PC-3 (cell line): ENCODE data around the gene ZFAND6. TPM values are rescaled to one million over a fixed set of nuclear protein-coding genes. Genes with fewer than 3 reads are reported as not detected.
A peak's percentile ranks its signal among the peaks of the same experiment; 100 is the strongest.

ENCODE experiments used
- ATAC-seq: fragments of 200-7000 bp; cut with Tn5 transposase; 2 replicates; pipeline ENCODE4 v1.9.1; 2020; ENCODE audit warnings: mild to moderate bottlenecking, moderate library complexity
- BruUV-seq: library from RNA; stranded (reverse); fragments of 400-500 nt; replicated peaks from 2 replicates; lab custom pipeline; 2021; lab: Mats Ljungman, UMichigan
- CTCF ChIA-PET: fragments of 300-600 bp; sonication (Branson Sonifier 250); formaldehyde crosslinking; loops from one replicate; lab custom pipeline; 2022; ENCODE audit warnings: antibody characterized with exemption; lab: Charles Lee
- POLR2A ChIA-PET: fragments of 300-600 bp; sonication (Branson Sonifier 250); formaldehyde crosslinking; loops from one replicate; lab custom pipeline; 2022; ENCODE audit warnings: antibody characterized with exemption; ENCODE audit not compliant: unreplicated experiment; lab: Charles Lee
- DNase-seq: peaks from one replicate; pipeline ENCODE4 v3.0.0-alpha.2; 2015
- H2AFZ ChIP-seq: fragments of 300-600 bp; sonication (generic); 2 replicates; pipeline ENCODE4 v1.6.0; 2016; ENCODE audit warnings: antibody characterized with exemption, low read length
- H3F3A ChIP-seq: fragments of 300-600 bp; sonication (generic); one replicate; pipeline ENCODE4 v1.6.0; 2017; ENCODE audit warnings: antibody characterized with exemption, low read length, control low read depth, mild to moderate bottlenecking; ENCODE audit not compliant: unreplicated experiment
- H3K27ac ChIP-seq: fragments of 300-600 bp; sonication (generic); 2 replicates; pipeline ENCODE4 v1.5.1; 2016; ENCODE audit warnings: mild to moderate bottlenecking, low read length
- H3K27me3 ChIP-seq: fragments of 300-600 bp; sonication (generic); 2 replicates; pipeline ENCODE4 v1.6.1; 2016; ENCODE audit warnings: low read length, mixed read lengths
- H3K36me3 ChIP-seq: fragments of 300-600 bp; sonication (generic); 2 replicates; pipeline ENCODE4 v1.6.1; 2016; ENCODE audit warnings: low read depth, mixed run types, low read length, mixed read lengths
- H3K4me1 ChIP-seq: fragments of 300-600 bp; sonication (generic); 2 replicates; pipeline ENCODE4 v1.5.1; 2016; ENCODE audit warnings: low read length; ENCODE audit not compliant: insufficient read depth
- H3K4me2 ChIP-seq: fragments of 300-600 bp; sonication (generic); 2 replicates; pipeline ENCODE4 v1.6.0; 2016; ENCODE audit warnings: low read length
- H3K4me3 ChIP-seq: fragments of 300-600 bp; sonication (generic); 2 replicates; pipeline ENCODE4 v1.5.1; 2016; ENCODE audit warnings: mild to moderate bottlenecking, low read length, mixed read lengths
- H3K79me2 ChIP-seq: fragments of 300-600 bp; sonication (generic); 2 replicates; pipeline ENCODE4 v1.6.1; 2017; ENCODE audit warnings: low read length, mixed read lengths
- H3K9ac ChIP-seq: fragments of 300-600 bp; sonication (generic); 2 replicates; pipeline ENCODE4 v1.6.0; 2016; ENCODE audit warnings: mild to moderate bottlenecking, low read length
- H3K9me2 ChIP-seq: fragments of 300-600 bp; sonication (generic); replicated peaks from 2 replicates; pipeline ENCODE4 v1.6.1; 2016; ENCODE audit warnings: mixed run types, low read length, mixed read lengths
- H3K9me3 ChIP-seq: fragments of 300-600 bp; sonication (generic); 2 replicates; pipeline ENCODE4 v1.6.1; 2016; ENCODE audit warnings: low read length, mixed read lengths
- H4K20me1 ChIP-seq: fragments of 300-600 bp; sonication (generic); 2 replicates; pipeline ENCODE4 v1.6.1; 2016; ENCODE audit warnings: low read length, mixed read lengths
- EZH2 ChIP-seq: fragments of 300-600 bp; sonication (generic); IDR thresholded peaks from one replicate; pipeline ENCODE4 v1.6.1; 2017; ENCODE audit warnings: antibody characterized with exemption, mild to moderate bottlenecking, low read length; ENCODE audit not compliant: unreplicated experiment
- EZH2phosphoT487 ChIP-seq: fragments of 300-600 bp; sonication (generic); IDR thresholded peaks from 2 replicates; pipeline ENCODE4 v1.6.1; 2018; ENCODE audit warnings: mild to moderate bottlenecking, antibody characterized with exemption, low read length, borderline replicate concordance
- intact Hi-C: fragments of 100-400 bp; cut with micrococcal nuclease; formaldehyde crosslinking; loops from 2 replicates; pipeline ENCODE4 v1.9.0; 2023
- total RNA-seq: library from RNA; depleted of rRNA; stranded (reverse); fragments of >200 nt; gene quantifications from 2 replicates; pipeline ENCODE4 v1.2.3, GENCODE V29; 2014
- TF ChIP-seq, protein P1 (sequence below): fragments of 300-600 bp; sonication (generic); conservative IDR thresholded peaks from 2 replicates; pipeline ENCODE4 v1.5.1; 2017; ENCODE audit warnings: antibody characterized with exemption, low read depth, mild to moderate bottlenecking, low read length

Gene ZFAND6
- total RNA-seq, 1 experiment from 2014 or later = 96.6 TPM

DNA sequence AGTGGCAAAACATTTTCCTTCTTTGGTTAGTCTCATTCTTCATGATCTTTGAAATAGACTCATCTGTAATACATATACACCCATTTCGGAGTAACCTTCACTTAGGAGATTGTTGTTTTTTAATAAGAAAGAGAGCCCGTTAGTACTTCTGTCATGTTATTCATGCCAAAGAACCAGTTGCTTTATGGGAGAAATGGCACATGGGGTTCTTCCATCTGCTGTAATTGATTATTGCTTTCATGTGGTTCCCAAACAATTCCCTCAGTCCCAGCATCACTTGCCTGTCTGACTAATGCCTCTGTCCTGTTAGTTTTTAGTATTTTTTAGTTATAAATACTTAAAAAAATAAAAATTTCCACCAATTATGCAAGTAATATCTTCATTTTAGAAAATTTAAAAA is 59.5 kb downstream of the ZFAND6 start:
- Histone ChIP-seq H3F3A (no peaks in the 10 kb centered on the region), H3K79me2 (peaks cover 27% of the 10 kb centered on the region), H3K4me1 (no peaks in the 10 kb centered on the region), H3K4me2 (no peak overlapping the region), H3K27ac (no peak overlapping the region), H3K9ac (no peak overlapping the region), H4K20me1 (0 out of 2 replicates have a peak, but pooled peaks cover 6% of the 10 kb centered on the region), H3K9me2 (no peaks in the 10 kb centered on the region), H3K27me3 (no peaks in the 10 kb centered on the region), H3K9me3 (no peaks in the 10 kb centered on the region), H3K36me3 (no peaks in the 10 kb centered on the region; the same call in 1 of the 2 replicates), H2AFZ (no peak overlapping the region), H3K4me3 (no peak overlapping the region)
- ChIA-PET CTCF (no interaction called here), POLR2A (no interaction called here)
- TF ChIP-seq EZH2phosphoT487 (no peak), EZH2 (no peak)
- TF ChIP-seq, protein P1, sequence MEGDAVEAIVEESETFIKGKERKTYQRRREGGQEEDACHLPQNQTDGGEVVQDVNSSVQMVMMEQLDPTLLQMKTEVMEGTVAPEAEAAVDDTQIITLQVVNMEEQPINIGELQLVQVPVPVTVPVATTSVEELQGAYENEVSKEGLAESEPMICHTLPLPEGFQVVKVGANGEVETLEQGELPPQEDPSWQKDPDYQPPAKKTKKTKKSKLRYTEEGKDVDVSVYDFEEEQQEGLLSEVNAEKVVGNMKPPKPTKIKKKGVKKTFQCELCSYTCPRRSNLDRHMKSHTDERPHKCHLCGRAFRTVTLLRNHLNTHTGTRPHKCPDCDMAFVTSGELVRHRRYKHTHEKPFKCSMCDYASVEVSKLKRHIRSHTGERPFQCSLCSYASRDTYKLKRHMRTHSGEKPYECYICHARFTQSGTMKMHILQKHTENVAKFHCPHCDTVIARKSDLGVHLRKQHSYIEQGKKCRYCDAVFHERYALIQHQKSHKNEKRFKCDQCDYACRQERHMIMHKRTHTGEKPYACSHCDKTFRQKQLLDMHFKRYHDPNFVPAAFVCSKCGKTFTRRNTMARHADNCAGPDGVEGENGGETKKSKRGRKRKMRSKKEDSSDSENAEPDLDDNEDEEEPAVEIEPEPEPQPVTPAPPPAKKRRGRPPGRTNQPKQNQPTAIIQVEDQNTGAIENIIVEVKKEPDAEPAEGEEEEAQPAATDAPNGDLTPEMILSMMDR = no peak
- intact Hi-C loops = no loop called here
- DNase-seq (no peak), ATAC-seq (no peak)
- no TSS peak for BruUV-seq

DNA sequence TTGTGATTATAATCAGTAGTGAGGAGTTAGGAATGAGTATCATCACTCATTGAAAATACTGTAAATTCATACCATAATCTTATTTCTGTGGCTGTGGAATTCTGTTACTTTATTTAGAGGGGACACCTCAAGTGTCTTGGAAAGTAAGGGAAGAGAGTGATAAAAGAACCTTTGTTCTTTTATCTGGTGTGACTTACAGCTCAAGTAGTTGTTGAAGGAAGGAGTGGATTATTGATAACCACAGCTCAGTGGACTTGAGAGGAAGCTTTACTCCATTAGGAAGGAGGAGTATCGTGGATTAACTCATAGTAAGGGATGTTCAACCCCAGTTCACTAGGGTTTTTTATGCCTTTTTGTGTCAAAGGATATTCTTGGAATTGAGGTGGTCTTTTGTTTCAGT is 61.2 kb downstream of the ZFAND6 start:
- no peak for DNase-seq
- H4K20me1 ChIP-seq = 0 out of 2 replicates have a peak, but pooled peaks cover 3% of the 10 kb centered on the region
- no peak overlapping the region for H3K9ac ChIP-seq
- TF ChIP-seq, protein P1 = no peak
- TF ChIP-seq EZH2 (no peak), EZH2phosphoT487 (no peak)
- H3F3A ChIP-seq = no peaks in the 10 kb centered on the region
- H3K4me3 ChIP-seq = no peak overlapping the region
- ChIA-PET POLR2A (no interaction called here), CTCF (no interaction called here)
- no peaks in the 10 kb centered on the region; the same call in 1 of the 2 replicates for H3K36me3 ChIP-seq
- H3K4me1 ChIP-seq = no peaks in the 10 kb centered on the region
- no peak overlapping the region for H3K4me2 ChIP-seq
- ATAC-seq = no peak
- H3K27me3 ChIP-seq = no peaks in the 10 kb centered on the region
- BruUV-seq = no TSS peak
- no peak overlapping the region for H2AFZ ChIP-seq
- no peaks in the 10 kb centered on the region for H3K9me2 ChIP-seq
- intact Hi-C loops = no loop called here
- H3K9me3 ChIP-seq = no peaks in the 10 kb centered on the region
- no peak overlapping the region for H3K27ac ChIP-seq
- H3K79me2 ChIP-seq = peaks cover 17% of the 10 kb centered on the region

DNA sequence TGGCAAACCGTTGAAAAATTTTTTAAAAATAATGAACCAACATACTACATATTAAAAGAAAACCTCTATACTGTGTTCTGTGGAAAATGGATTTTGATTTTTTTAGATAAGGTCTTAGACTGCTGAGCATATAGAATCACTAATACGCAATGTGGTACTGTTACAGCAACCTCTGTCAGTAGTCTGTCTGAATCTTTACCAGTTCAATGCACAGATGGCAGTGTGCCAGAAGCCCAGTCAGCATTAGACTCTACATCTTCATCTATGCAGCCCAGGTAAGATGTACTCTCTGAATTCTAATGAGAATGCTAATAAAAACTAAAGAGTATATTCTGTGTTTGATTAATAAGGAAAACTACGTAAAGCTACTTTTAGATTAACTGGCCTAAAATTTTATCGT is 62.1 kb downstream of the ZFAND6 start:
- Histone ChIP-seq H3K4me2 (no peak overlapping the region), H4K20me1 (0 out of 2 replicates have a peak, but pooled peaks cover 3% of the 10 kb centered on the region), H3F3A (no peaks in the 10 kb centered on the region), H3K9me3 (no peaks in the 10 kb centered on the region), H3K9me2 (no peaks in the 10 kb centered on the region), H2AFZ (no peak overlapping the region), H3K27me3 (no peaks in the 10 kb centered on the region), H3K27ac (no peak overlapping the region), H3K4me3 (no peak overlapping the region), H3K79me2 (peaks cover 12% of the 10 kb centered on the region), H3K4me1 (no peaks in the 10 kb centered on the region), H3K36me3 (no peaks in the 10 kb centered on the region; the same call in 1 of the 2 replicates), H3K9ac (no peak overlapping the region)
- POLR2A ChIA-PET = no interaction called here
- DNase-seq = peak; percentile 37
- TF ChIP-seq, protein P1 = no peak
- TF ChIP-seq EZH2 = no peak
- TF ChIP-seq EZH2phosphoT487 = no peak
- intact Hi-C loops = no loop called here
- no TSS peak for BruUV-seq
- ATAC-seq = no peak
- CTCF ChIA-PET = no interaction called here
